ENCODE measurements around the gene SNRNP25.

- no peak for TF ChIP-seq CTCF (IDR thresholded peaks at IDR 0.05)
- TF ChIP-seq POLR2A (IDR thresholded peaks at IDR 0.05): no peak
Measured at GRCh38 chr16:86483-86952, 32.9 kb downstream of the SNRNP25 start.
